ENCODE data around the gene GPER1. TPM values are rescaled to one million over a fixed set of nuclear protein-coding genes. Genes with fewer than 3 reads are reported as not detected.

GPER1 gene
- total RNA-seq, 2 experiments from 2014 or later, result not detected

- peaks cover 0 to 5% of the 10 kb centered on the region in 2 experiments for H3K9me3 ChIP-seq (ENCODE audit: control insufficient read depth in 1 of 2, insufficient read depth in 1 of 2, low read length in 2 of 2)
- CTCF ChIA-PET, result no interaction called here
- intact Hi-C loops (cut with DNase I, micrococcal nuclease), result no loop called here
- H3K4me1 ChIP-seq (ENCODE audit: insufficient read depth, low read length), result peaks cover 7% of the 10 kb centered on the region
- Mint-ChIP-seq H3K4me3 (no peak overlapping the region), H3K36me3 (ENCODE audit: low read depth) (peaks cover 10% of the 10 kb centered on the region), H3K27me3 (no peaks in the 10 kb centered on the region), H3K9me3 (no peaks in the 10 kb centered on the region), H3K27ac (no peak overlapping the region), H3K4me1 (ENCODE audit: low read depth) (peaks cover 4% of the 10 kb centered on the region)
- H3K4me3 ChIP-seq (ENCODE audit: low read length), result no peak overlapping the region
- TF ChIP-seq CTCF (IDR thresholded peaks at IDR 0.05), result no peak
- ATAC-seq (ENCODE audit: poor library complexity) (no peak), DNase-seq (no peak)
- H3K27me3 ChIP-seq (ENCODE audit: control insufficient read depth in 1 of 2, insufficient read depth in 2 of 2, low read length in 2 of 2), result no peaks in the 10 kb centered on the region
- H3K27ac ChIP-seq (ENCODE audit: low read depth in 1 of 2, low read length in 2 of 2), result no peak overlapping the region
- no peaks in the 10 kb centered on the region for H3K36me3 ChIP-seq (ENCODE audit: insufficient read depth, low read length)
- POLR2A ChIA-PET, result no interaction called here
Observed at GRCh38 chr7:1098243-1099153, 10.6 kb downstream of the GPER1 start.

- H3K4me3 ChIP-seq (ENCODE audit: low read length), result no peak overlapping the region
- Mint-ChIP-seq H3K36me3 (ENCODE audit: low read depth) (peaks cover 10% of the 10 kb centered on the region), H3K27me3 (no peaks in the 10 kb centered on the region), H3K4me3 (no peak overlapping the region), H3K9me3 (no peaks in the 10 kb centered on the region), H3K4me1 (ENCODE audit: low read depth) (peaks cover 6% of the 10 kb centered on the region), H3K27ac (no peak overlapping the region)
- no peaks in the 10 kb centered on the region for H3K27me3 ChIP-seq (ENCODE audit: control insufficient read depth in 1 of 2, insufficient read depth in 2 of 2, low read length in 2 of 2)
- no peak for ATAC-seq (ENCODE audit: poor library complexity)
- ChIA-PET POLR2A (no interaction called here), CTCF (no interaction called here)
- H3K27ac ChIP-seq (ENCODE audit: low read depth in 1 of 2, low read length in 2 of 2), result no peak overlapping the region
- no peaks in the 10 kb centered on the region for H3K36me3 ChIP-seq (ENCODE audit: insufficient read depth, low read length)
- peaks cover 0 to 5% of the 10 kb centered on the region in 2 experiments for H3K9me3 ChIP-seq (ENCODE audit: control insufficient read depth in 1 of 2, insufficient read depth in 1 of 2, low read length in 2 of 2)
- DNase-seq, result no peak
- intact Hi-C loops (cut with DNase I, micrococcal nuclease), result no loop called here
- peaks cover 12% of the 10 kb centered on the region for H3K4me1 ChIP-seq (ENCODE audit: insufficient read depth, low read length)
- TF ChIP-seq CTCF (IDR thresholded peaks at IDR 0.05), result no peak
Observed at GRCh38 chr7:1099154-1099542, 11.2 kb downstream of the GPER1 start.

GRCh38 chr7:1099637-1100036, 11.7 kb downstream of the GPER1 start:
- H3K4me1 ChIP-seq (ENCODE audit: insufficient read depth, low read length), result peaks cover 17% of the 10 kb centered on the region
- peaks cover 10% of the 10 kb centered on the region for H3K36me3 Mint-ChIP-seq (ENCODE audit: low read depth)
- ATAC-seq (ENCODE audit: poor library complexity), result no peak
- no peaks in the 10 kb centered on the region for H3K27me3 Mint-ChIP-seq
- H3K9me3 Mint-ChIP-seq, result no peaks in the 10 kb centered on the region
- no peak overlapping the region for H3K27ac ChIP-seq (ENCODE audit: low read depth in 1 of 2, low read length in 2 of 2)
- no peak for DNase-seq
- intact Hi-C loops (cut with DNase I, micrococcal nuclease), result no loop called here
- no peak overlapping the region for H3K4me3 Mint-ChIP-seq
- H3K9me3 ChIP-seq (ENCODE audit: control insufficient read depth in 1 of 2, insufficient read depth in 1 of 2, low read length in 2 of 2), result peaks cover 0 to 5% of the 10 kb centered on the region in 2 experiments
- H3K4me1 Mint-ChIP-seq (ENCODE audit: low read depth), result peaks cover 7% of the 10 kb centered on the region
- no peak overlapping the region for H3K4me3 ChIP-seq (ENCODE audit: low read length)
- TF ChIP-seq CTCF (IDR thresholded peaks at IDR 0.05), result no peak
- ChIA-PET CTCF (interaction anchor here (1.0 kb wide), 1 partner anchor 107 kb away, joined by 4 read pairs; no protein-coding TSS in a partner anchor), POLR2A (no interaction called here)
- H3K36me3 ChIP-seq (ENCODE audit: insufficient read depth, low read length), result no peaks in the 10 kb centered on the region
- no peaks in the 10 kb centered on the region for H3K27me3 ChIP-seq (ENCODE audit: control insufficient read depth in 1 of 2, insufficient read depth in 2 of 2, low read length in 2 of 2)
- no peak overlapping the region for H3K27ac Mint-ChIP-seq

Data from CD4-positive, alpha-beta T cell (primary cell).